Measurements from ENCODE around the gene STPG3. TPM values are rescaled to one million over a fixed set of nuclear protein-coding genes. Genes with fewer than 3 reads are reported as not detected.

The STPG3 gene
- total and polyA plus RNA-seq, 2 of the 13 experiments (the other 11 are each of a cell fraction or from before 2014, with no cell fraction given): not detected

DNA sequence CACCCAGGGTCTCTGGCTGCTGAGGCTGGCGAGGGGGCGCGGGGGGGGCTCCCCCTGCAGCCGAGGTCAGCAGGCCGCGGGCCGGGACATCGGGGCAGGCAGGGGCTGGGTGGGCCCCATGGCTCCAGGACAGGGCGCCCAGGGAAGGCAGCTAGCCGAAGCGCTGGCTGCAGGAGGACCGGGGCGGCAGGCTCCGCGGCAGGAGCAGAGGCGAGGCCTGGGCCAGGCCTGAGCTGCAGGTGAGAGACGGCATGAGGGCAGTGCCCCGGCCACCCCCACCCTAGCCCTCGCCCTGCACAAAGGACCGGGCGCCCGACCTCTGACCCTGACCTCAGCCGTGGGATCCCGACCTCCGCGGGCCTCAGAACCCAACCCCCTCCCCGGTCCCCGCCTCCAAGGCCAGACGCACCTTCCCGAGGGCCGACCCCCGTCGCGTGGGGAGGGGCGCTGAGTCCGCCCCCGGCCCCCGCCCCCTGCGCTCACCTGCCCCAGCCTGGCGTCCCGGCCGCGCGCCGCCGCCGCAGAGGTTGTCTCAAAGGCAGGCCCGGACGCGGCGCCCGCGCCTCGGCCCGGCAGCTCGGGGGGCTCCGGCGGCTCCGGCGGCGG is 29.5 kb upstream of the STPG3 start (continued):
- TF ChIP-seq ARHGAP35 (CRISPR knock-in tag; IDR thresholded peaks at IDR 0.05; ENCODE audit: borderline replicate concordance): no peak
- TF ChIP-seq, protein P1, sequence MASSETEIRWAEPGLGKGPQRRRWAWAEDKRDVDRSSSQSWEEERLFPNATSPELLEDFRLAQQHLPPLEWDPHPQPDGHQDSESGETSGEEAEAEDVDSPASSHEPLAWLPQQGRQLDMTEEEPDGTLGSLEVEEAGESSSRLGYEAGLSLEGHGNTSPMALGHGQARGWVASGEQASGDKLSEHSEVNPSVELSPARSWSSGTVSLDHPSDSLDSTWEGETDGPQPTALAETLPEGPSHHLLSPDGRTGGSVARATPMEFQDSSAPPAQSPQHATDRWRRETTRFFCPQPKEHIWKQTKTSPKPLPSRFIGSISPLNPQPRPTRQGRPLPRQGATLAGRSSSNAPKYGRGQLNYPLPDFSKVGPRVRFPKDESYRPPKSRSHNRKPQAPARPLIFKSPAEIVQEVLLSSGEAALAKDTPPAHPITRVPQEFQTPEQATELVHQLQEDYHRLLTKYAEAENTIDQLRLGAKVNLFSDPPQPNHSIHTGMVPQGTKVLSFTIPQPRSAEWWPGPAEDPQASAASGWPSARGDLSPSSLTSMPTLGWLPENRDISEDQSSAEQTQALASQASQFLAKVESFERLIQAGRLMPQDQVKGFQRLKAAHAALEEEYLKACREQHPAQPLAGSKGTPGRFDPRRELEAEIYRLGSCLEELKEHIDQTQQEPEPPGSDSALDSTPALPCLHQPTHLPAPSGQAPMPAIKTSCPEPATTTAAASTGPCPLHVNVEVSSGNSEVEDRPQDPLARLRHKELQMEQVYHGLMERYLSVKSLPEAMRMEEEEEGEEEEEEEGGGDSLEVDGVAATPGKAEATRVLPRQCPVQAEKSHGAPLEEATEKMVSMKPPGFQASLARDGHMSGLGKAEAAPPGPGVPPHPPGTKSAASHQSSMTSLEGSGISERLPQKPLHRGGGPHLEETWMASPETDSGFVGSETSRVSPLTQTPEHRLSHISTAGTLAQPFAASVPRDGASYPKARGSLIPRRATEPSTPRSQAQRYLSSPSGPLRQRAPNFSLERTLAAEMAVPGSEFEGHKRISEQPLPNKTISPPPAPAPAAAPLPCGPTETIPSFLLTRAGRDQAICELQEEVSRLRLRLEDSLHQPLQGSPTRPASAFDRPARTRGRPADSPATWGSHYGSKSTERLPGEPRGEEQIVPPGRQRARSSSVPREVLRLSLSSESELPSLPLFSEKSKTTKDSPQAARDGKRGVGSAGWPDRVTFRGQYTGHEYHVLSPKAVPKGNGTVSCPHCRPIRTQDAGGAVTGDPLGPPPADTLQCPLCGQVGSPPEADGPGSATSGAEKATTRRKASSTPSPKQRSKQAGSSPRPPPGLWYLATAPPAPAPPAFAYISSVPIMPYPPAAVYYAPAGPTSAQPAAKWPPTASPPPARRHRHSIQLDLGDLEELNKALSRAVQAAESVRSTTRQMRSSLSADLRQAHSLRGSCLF (CRISPR knock-in tag; IDR thresholded peaks at IDR 0.05; ENCODE audit: borderline replicate concordance): no peak
- TF ChIP-seq, protein P2, sequence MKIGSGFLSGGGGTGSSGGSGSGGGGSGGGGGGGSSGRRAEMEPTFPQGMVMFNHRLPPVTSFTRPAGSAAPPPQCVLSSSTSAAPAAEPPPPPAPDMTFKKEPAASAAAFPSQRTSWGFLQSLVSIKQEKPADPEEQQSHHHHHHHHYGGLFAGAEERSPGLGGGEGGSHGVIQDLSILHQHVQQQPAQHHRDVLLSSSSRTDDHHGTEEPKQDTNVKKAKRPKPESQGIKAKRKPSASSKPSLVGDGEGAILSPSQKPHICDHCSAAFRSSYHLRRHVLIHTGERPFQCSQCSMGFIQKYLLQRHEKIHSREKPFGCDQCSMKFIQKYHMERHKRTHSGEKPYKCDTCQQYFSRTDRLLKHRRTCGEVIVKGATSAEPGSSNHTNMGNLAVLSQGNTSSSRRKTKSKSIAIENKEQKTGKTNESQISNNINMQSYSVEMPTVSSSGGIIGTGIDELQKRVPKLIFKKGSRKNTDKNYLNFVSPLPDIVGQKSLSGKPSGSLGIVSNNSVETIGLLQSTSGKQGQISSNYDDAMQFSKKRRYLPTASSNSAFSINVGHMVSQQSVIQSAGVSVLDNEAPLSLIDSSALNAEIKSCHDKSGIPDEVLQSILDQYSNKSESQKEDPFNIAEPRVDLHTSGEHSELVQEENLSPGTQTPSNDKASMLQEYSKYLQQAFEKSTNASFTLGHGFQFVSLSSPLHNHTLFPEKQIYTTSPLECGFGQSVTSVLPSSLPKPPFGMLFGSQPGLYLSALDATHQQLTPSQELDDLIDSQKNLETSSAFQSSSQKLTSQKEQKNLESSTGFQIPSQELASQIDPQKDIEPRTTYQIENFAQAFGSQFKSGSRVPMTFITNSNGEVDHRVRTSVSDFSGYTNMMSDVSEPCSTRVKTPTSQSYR (CRISPR knock-in tag; IDR thresholded peaks at IDR 0.05; ENCODE audit: borderline replicate concordance): peak; percentile 76; the same call in 1 of the 2 replicates
- TF ChIP-seq, protein P3, sequence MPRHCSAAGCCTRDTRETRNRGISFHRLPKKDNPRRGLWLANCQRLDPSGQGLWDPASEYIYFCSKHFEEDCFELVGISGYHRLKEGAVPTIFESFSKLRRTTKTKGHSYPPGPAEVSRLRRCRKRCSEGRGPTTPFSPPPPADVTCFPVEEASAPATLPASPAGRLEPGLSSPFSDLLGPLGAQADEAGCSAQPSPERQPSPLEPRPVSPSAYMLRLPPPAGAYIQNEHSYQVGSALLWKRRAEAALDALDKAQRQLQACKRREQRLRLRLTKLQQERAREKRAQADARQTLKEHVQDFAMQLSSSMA (CRISPR knock-in tag; IDR thresholded peaks at IDR 0.05): no peak
- no peak for TF ChIP-seq U2AF2 (IDR thresholded peaks at IDR 0.05; ENCODE audit: low read depth, low read length)
- TF ChIP-seq ZNF350 (CRISPR knock-in tag; IDR thresholded peaks at IDR 0.05; ENCODE audit: borderline replicate concordance, low read depth): no peak
- TF ChIP-seq NFYC (CRISPR knock-in tag; IDR thresholded peaks at IDR 0.05): no peak
- 0 out of 2 replicates have a peak, but pooled peaks have one; percentile 35 for TF ChIP-seq KMT2A (CRISPR knock-in tag; IDR thresholded peaks at IDR 0.05)
- TF ChIP-seq ZNF792 (CRISPR knock-in tag; IDR thresholded peaks at IDR 0.05): no peak
- TF ChIP-seq EEA1 (CRISPR knock-in tag; IDR thresholded peaks at IDR 0.05; ENCODE audit: borderline replicate concordance): no peak
- TF ChIP-seq ZSCAN25 (CRISPR knock-in tag; IDR thresholded peaks at IDR 0.05): peak; percentile 55; the same call in 1 of the 2 replicates
- TF ChIP-seq NCOA1 (CRISPR knock-in tag; IDR thresholded peaks at IDR 0.05): no peak
- no peak for TF ChIP-seq TCF12 (IDR thresholded peaks at IDR 0.05)
- TF ChIP-seq TCF12 (CRISPR knock-in tag; IDR thresholded peaks at IDR 0.05): 0 out of 2 replicates have a peak, but pooled peaks have one; percentile 50
- TF ChIP-seq NONO (IDR thresholded peaks at IDR 0.05): no peak
- TF ChIP-seq NONO (CRISPR knock-in tag; conservative IDR thresholded peaks at IDR 0.05): 0 out of 2 replicates have a peak, but pooled peaks have one; percentile 23
- TF ChIP-seq NR2C2 (CRISPR knock-in tag; IDR thresholded peaks at IDR 0.05; ENCODE audit: borderline replicate concordance): peak; percentile 91
- no peak for TF ChIP-seq XRCC5 (optimal IDR thresholded peaks at IDR 0.05; ENCODE audit: low read length)
- TF ChIP-seq SIX4 (CRISPR knock-in tag; IDR thresholded peaks at IDR 0.05): no peak
- TF ChIP-seq TP53 (CRISPR knock-in tag; conservative IDR thresholded peaks at IDR 0.05): no peak
- TF ChIP-seq, protein P4, sequence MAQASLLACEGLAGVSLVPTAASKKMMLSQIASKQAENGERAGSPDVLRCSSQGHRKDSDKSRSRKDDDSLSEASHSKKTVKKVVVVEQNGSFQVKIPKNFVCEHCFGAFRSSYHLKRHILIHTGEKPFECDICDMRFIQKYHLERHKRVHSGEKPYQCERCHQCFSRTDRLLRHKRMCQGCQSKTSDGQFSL (CRISPR knock-in tag; IDR thresholded peaks at IDR 0.05): no peak; the same call in 1 of the 2 replicates

Measured in HepG2 (cell line).